ENCODE measurements around the gene SLC1A5.
"Not testable (repeated sequence)": the region's sequence is repeated elsewhere in the genome, so short reads cannot be mapped to it uniquely, and the experiment has no call there.

SLC1A5 gene

DNA sequence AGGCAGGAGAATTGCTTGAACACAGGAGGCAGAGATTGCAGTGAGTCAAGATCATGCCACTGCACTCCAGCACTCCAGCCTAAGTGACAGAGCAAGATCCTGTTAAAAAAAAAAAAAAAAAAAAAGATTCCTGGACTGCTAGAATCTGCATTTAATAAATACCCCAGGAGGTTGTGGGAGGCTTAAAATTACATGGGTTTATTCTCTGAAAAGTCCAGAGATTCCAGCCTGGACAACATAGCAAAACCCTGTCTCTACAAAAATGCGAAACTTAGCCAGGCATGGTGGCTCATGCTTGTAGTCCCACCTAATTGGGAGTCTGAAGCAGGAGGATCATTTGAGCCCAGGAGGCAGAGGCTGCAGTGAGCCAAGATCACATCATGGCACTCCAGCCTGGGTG is 9.5 kb upstream of the SLC1A5 start:
- no peak for DNase-seq

- peak; percentile 20 for DNase-seq
Measured at GRCh38 chr19:46791944-46792343, 3.5 kb upstream of the SLC1A5 start.

DNA sequence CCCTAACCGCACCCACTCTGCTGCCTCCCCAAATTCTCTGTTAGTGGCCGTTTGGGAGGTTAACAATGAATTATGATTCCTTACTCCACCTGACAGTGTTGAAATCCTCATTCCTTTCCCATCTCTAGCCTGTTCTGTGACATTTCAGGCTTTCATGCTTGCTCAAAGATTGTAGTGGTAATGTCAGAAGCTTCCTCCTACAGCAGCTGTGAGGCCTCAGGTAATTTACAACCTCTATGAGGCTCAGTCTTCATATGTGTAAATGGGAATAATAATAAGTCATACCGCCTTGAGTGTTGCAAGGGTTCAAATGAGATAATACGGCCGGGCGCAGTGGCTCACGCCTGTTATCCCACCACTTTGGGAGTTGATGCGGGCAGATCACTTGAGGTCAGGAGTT is 977 bp upstream of the SLC1A5 start:
- no peak for DNase-seq

- no peak for DNase-seq
Measured at GRCh38 chr19:46788968-46789338, 559 bp upstream of the SLC1A5 start.

GRCh38 chr19:46787331-46788261 is 798 bp downstream of the SLC1A5 start:
- peak; percentile 65 for DNase-seq

DNA sequence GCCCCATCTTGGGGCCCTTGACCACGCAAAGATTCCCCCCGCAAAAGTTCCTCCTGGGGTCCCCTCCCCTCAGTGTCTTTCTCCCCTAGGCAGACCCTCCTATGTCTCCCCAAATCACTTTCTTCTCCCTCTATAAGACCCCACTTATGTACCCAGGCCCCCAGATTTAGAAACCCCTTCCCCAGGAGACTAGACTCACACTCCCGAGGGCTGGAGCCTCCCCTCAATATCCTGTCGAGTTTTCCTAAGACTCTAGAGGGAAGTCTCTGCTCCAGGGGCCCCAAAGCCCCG is 1.4 kb downstream of the SLC1A5 start:
- DNase-seq: no peak

- no peak for DNase-seq
Measured at GRCh38 chr19:46786236-46787039, 2.0 kb downstream of the SLC1A5 start.

DNA sequence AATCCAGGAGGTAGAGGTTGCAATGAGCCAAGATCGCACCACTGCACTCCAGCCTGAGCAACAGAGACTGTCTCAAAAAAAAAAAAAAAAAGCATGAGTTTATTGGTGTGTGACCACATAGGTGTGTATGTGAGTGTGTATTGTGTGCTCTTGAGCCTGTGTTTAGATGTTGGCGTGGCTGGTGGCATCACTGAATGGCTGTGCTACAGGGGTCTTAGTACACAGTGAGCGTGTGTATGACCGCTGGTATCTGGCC is 2.5 kb downstream of the SLC1A5 start:
- no peak for DNase-seq

DNA sequence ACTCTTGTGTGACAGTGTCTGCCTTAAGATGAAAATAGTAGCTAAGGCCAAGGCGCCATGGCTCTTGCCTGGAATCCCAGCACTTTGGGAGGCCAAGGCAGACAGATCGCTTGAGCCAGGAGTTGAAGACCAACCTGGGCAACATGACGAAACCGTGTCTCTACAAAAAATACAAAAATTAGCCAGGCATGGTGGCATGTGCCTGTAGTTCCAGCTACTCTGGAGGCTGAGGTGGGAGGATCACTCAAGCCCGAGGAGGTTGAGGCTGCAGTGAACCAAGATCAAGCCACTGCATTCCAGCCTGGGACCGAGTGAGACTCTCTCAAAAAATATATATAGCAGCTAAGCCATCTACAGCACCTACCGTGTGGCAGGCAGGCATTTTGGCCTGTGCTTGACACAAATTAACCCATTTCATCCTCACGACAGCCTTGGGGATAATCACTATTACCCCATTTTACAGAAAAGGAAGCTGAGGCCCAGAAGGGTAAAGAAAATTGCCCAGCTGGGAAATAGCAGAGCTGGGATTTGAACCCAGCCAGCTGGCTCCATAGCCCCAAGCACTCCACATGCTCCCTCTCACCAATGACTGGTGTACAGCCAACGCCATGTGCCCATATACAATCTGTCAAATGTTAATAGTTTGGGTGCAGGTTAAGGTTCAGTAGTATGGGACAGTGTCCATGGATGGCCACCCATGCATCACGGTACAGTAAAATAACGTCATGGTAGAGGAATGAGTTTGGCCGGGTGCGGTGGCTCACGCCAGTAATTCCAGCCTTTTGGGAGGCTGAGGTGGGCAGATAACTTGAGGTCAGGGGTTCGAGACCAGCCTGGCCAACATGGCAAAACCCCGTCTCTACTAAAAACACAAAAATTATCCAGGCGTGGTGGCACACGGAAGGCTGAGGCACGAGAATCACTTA is 3.1 kb downstream of the SLC1A5 start:
- DNase-seq: no peak

DNA sequence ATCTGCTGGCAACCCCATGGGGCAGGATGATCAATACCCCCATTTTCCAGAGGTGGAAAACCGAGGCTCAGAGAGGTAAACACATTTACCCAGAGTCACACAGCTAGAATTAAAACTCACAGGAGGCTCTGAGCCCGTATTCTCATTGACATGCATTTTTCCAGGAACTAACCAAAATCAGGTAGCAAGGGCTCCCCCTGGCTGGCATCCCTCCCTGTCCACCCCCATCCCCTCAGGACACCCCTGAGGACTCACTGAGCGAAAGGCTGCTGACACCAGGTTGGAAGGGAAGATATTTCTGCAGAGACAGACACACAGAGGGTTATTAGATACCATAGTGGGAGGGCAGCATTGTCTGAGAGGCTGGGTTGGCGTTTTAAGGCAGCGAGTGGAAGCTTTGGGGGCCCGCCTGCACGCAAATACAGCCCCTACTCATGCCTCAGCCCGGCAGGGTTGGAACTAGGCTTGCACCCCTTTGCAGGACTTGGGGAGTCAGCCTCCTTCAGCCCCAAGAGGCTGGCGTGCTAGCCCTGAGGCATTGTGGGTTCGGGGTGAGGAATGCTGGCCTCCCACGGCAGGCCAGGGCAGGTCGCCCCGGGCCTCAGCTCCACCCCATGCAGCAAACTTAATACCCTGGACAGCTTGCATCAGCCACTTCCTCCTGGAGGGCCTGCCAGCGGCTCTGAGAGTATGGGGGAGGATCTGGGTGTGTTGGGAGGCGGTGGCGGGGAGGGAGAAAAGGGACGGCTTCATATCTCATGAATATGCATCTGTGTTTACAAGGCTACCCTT is 3.9 kb downstream of the SLC1A5 start:
- no peak for DNase-seq

DNA sequence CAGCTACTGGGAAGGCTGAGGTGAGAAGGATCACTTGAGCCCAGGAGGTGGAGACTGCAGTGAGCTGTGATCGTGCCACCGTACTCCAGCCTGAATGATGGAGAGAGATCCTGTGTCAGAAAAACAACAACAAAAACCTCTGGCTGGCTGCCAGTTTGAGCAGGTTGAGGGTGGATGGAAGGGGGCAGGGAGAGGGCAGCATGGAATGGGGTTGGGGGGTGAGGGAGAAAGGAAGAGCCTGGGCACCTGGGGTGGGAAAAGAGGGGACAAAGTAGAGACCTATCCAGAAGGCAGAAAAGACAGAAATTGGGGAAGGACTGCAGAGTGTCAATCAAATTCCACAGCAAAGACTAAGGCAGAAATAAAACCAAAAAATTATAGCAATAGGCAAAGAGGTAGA is 4.7 kb downstream of the SLC1A5 start:
- DNase-seq: no peak

GRCh38 chr19:46782355-46783019 is 5.9 kb downstream of the SLC1A5 start:
- DNase-seq: no peak

- DNase-seq: not testable (repeated sequence)
Measured at GRCh38 chr19:46777956-46778645, 10.3 kb downstream of the SLC1A5 start.

- no peak for DNase-seq
Measured at GRCh38 chr19:46776927-46777911, 11.2 kb downstream of the SLC1A5 start.

- DNase-seq: no peak
Measured at GRCh38 chr19:46775642-46776258, 12.6 kb downstream of the SLC1A5 start.

DNA sequence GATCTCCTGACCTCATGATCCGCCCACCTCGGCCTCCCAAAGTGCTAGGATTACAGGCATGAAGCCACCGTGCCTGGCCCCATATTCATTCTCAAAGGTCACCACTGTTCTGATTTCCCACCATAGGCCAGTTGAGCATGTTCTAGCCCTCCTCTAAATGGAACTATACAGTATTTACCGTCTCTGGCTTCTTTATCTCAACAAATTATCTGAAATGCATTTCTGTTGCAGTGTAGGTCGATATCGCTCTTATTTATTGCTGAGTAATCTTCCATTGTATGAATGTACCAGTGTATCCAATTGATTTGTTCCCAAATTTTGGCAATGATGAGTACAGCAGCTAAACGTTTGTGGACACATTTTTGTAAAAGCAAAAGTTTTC is 15.4 kb downstream of the SLC1A5 start:
- no peak for DNase-seq

- no peak for DNase-seq
Measured at GRCh38 chr19:46772170-46773017, 16.0 kb downstream of the SLC1A5 start.

- DNase-seq: not testable (repeated sequence)
Measured at GRCh38 chr19:46768746-46769145, 19.6 kb downstream of the SLC1A5 start.

Data from NCI-H146 (cell line).